ENCODE results near the gene HUS1B. TPM values are rescaled to one million over a fixed set of nuclear protein-coding genes. Genes with fewer than 3 reads are reported as not detected.

HUS1B gene
- total and polyA plus RNA-seq, 9 of the 15 experiments (the other 6 are each of a cell fraction or from before 2014, with no cell fraction given), result 0.16 to 1.4 (median 0.38) TPM; not detected in 1

- in situ Hi-C loops (cut with MboI), result no loop called here
- H3K79me2 ChIP-seq (ENCODE audit: control insufficient read depth, insufficient read depth, low read length), result peaks cover 11% of the 10 kb centered on the region; the same call in 2 of the 3 replicates
Observed at GRCh38 chr6:674406-674805, 17.5 kb upstream of the HUS1B start.

GRCh38 chr6:667253-667927, 10.5 kb upstream of the HUS1B start:
- Histone ChIP-seq H3K4me3 (no peak overlapping the region), H3K4me2 (ENCODE audit: insufficient read depth, low read length) (no peak overlapping the region), H3K27ac (ENCODE audit: extremely low read depth, low read depth, low read length) (no peak overlapping the region), H4K20me1 (replicated peaks; ENCODE audit: control insufficient read depth, insufficient read depth, low read length) (no peaks in the 10 kb centered on the region; the same call in 1 of the 2 replicates), H3K36me3 (ENCODE audit: control insufficient read depth, insufficient read depth, low read length) (no peaks in the 10 kb centered on the region), H3K9ac (ENCODE audit: insufficient read depth in 1 of 2, low read depth in 2 of 2, low read length in 2 of 2) (no peak overlapping the region), H3K79me2 (ENCODE audit: control insufficient read depth, insufficient read depth, low read length) (no peaks in the 10 kb centered on the region), H3K9me1 (ENCODE audit: control insufficient read depth, insufficient read depth, low read length) (no peaks in the 10 kb centered on the region), H3K27me3 (ENCODE audit: control insufficient read depth in 2 of 2, insufficient read depth in 2 of 2, low read length in 2 of 2) (no peaks in the 10 kb centered on the region), H3K4me1 (replicated peaks in 1 of 2; ENCODE audit: control insufficient read depth in 2 of 2, insufficient read depth in 2 of 2, low read length in 2 of 2) (no peaks in the 10 kb centered on the region), H2AFZ (ENCODE audit: low read depth, low read length) (no peak overlapping the region), H3K9me3 (replicated peaks; ENCODE audit: control insufficient read depth, insufficient read depth, low read depth, low read length) (no peaks in the 10 kb centered on the region)
- CTCF ChIA-PET (ENCODE audit: low intra/inter-chr PET ratio), result no interaction called here
- no peak for DNase-seq (ENCODE audit: extremely low read depth in 1 of 4, low spot score in 3 of 4)
- POLR2A ChIA-PET, result no interaction called here
- FAIRE-seq, result no peak
- no peak for ATAC-seq
- 50% methylated on average over 1 of the region's 7 CpGs for WGBS (ENCODE audit: insufficient coverage, low coverage, missing lambda C conversion rate)
- BruUV-seq (replicated peaks), result no TSS peak
- no peak for TF ChIP-seq SMARCC2 (IDR thresholded peaks at IDR 0.05; ENCODE audit: low read depth)
- TF ChIP-seq RB1 (IDR thresholded peaks at IDR 0.05; ENCODE audit: low read depth), result no peak
- TF ChIP-seq MCM3 (IDR thresholded peaks at IDR 0.05), result no peak
- TF ChIP-seq ELK3 (CRISPR knock-in tag; IDR thresholded peaks at IDR 0.05), result no peak
- no peak for TF ChIP-seq JUN (IDR thresholded peaks at IDR 0.05; ENCODE audit: borderline replicate concordance, low read depth, low read length)
- no peak for TF ChIP-seq JUN (CRISPR knock-in tag; IDR thresholded peaks at IDR 0.05; ENCODE audit: borderline replicate concordance)
- TF ChIP-seq ZNF239 (CRISPR knock-in tag; IDR thresholded peaks at IDR 0.05), result no peak
- no peak for TF ChIP-seq PTTG1 (tag; IDR thresholded peaks at IDR 0.05; ENCODE audit: low read depth)
- intact Hi-C loops (cut with micrococcal nuclease) (no loop called here), in situ Hi-C loops (cut with MboI) (no loop called here)

More at GRCh38 chr6:674406-674805, 17.5 kb upstream of the HUS1B start:
- ATAC-seq, result no peak
- Histone ChIP-seq H3K4me3 (no peak overlapping the region), H3K9ac (ENCODE audit: insufficient read depth in 1 of 2, low read depth in 2 of 2, low read length in 2 of 2) (no peak overlapping the region), H3K9me3 (replicated peaks; ENCODE audit: control insufficient read depth, insufficient read depth, low read depth, low read length) (no peaks in the 10 kb centered on the region; the same call in 1 of the 2 replicates), H2AFZ (ENCODE audit: low read depth, low read length) (no peak overlapping the region), H3K9me1 (ENCODE audit: control insufficient read depth, insufficient read depth, low read length) (no peaks in the 10 kb centered on the region), H3K27me3 (ENCODE audit: control insufficient read depth in 2 of 2, insufficient read depth in 2 of 2, low read length in 2 of 2) (no peaks in the 10 kb centered on the region), H3K27ac (ENCODE audit: extremely low read depth, low read depth, low read length) (no peak overlapping the region), H3K36me3 (ENCODE audit: control insufficient read depth, insufficient read depth, low read length) (no peaks in the 10 kb centered on the region), H3K4me2 (ENCODE audit: insufficient read depth, low read length) (no peak overlapping the region), H3K4me1 (replicated peaks in 1 of 2; ENCODE audit: control insufficient read depth in 2 of 2, insufficient read depth in 2 of 2, low read length in 2 of 2) (no peaks in the 10 kb centered on the region), H4K20me1 (replicated peaks; ENCODE audit: control insufficient read depth, insufficient read depth, low read length) (no peaks in the 10 kb centered on the region)
- POLR2A ChIA-PET, result interaction anchor here (1.1 to 1.2 kb wide), 2 partner anchors 9 to 14 kb away, joined by 4 to 5 read pairs; no protein-coding TSS in a partner anchor
- no peak for FAIRE-seq
- CTCF ChIA-PET (ENCODE audit: low intra/inter-chr PET ratio), result no interaction called here
- no peak for TF ChIP-seq ZNF165 (CRISPR knock-in tag; IDR thresholded peaks at IDR 0.05; ENCODE audit: borderline replicate concordance)
- no peak for TF ChIP-seq FOS (IDR thresholded peaks at IDR 0.05; ENCODE audit: extremely low read depth, insufficient read length)
- intact Hi-C loops (cut with micrococcal nuclease), result no loop called here
- no peak for DNase-seq (ENCODE audit: extremely low read depth in 1 of 4, low spot score in 3 of 4)
- no TSS peak for BruUV-seq (replicated peaks)
